Stimulated activated CD4-positive, alpha-beta T cell treated with anti-CD3 and anti-CD28 coated beads, Interleukin-4, amount 100 ng/mL, for 4 hours (primary cell): ENCODE measurements around the gene ZNF776.
"Not testable (repeated sequence)": the region's sequence is repeated elsewhere in the genome, so short reads cannot be mapped to it uniquely, and the experiment has no call there.

Experiments used
- DNase-seq, 2 experiments: peaks; one replicate each; pipeline ENCODE4 v3.0.0-alpha.2; 2020

The ZNF776 gene

GRCh38 chr19:57746580-57747471 is at the start of gene ZNF776:
ZNF776 (plus strand) TSS chr19:57746815; CDS start chr19:57747059, 244 bp downstream.
- DNase-seq: peak; percentile 63 to 83

- no peak for DNase-seq
Measured at GRCh38 chr19:57701625-57702024, 45.0 kb upstream of the ZNF776 start.

GRCh38 chr19:57706346-57706745 is 40.3 kb upstream of the ZNF776 start:
- no peak for DNase-seq

GRCh38 chr19:57708641-57709361 is 37.8 kb upstream of the ZNF776 start, which contains the start of gene ZNF154:
ZNF154 (minus strand) TSS chr19:57709204; CDS start chr19:57708971, 233 bp downstream.
- DNase-seq: peak; percentile 6 to 28

GRCh38 chr19:57709616-57710015 is 37.0 kb upstream of the ZNF776 start:
- no peak for DNase-seq

- DNase-seq: no peak
Measured at GRCh38 chr19:57712222-57712621, 34.4 kb upstream of the ZNF776 start.

- DNase-seq: no peak
Measured at GRCh38 chr19:57719424-57719823, 27.2 kb upstream of the ZNF776 start.

- DNase-seq: no peak
Measured at GRCh38 chr19:57719901-57720519, 26.6 kb upstream of the ZNF776 start.

- no peak for DNase-seq
Measured at GRCh38 chr19:57720878-57721277, 25.7 kb upstream of the ZNF776 start.

- DNase-seq: peak; percentile 23 to 27
Measured at GRCh38 chr19:57738320-57738719, 8.3 kb upstream of the ZNF776 start.

GRCh38 chr19:57738770-57739169 is 7.8 kb upstream of the ZNF776 start:
- not testable (repeated sequence) for DNase-seq

- DNase-seq: no peak
Measured at GRCh38 chr19:57747472-57747807, 825 bp downstream of the ZNF776 start.

GRCh38 chr19:57748029-57748428 is 1.4 kb downstream of the ZNF776 start:
- DNase-seq: no peak

GRCh38 chr19:57754091-57754673 is 7.6 kb downstream of the ZNF776 start:
- DNase-seq: no peak

- DNase-seq: no peak
Measured at GRCh38 chr19:57755031-57755430, 8.4 kb downstream of the ZNF776 start.

GRCh38 chr19:57757941-57758340 is 11.3 kb downstream of the ZNF776 start:
- DNase-seq: no peak

GRCh38 chr19:57759096-57759495 is 12.5 kb downstream of the ZNF776 start:
- DNase-seq: no peak

- DNase-seq: peak; percentile 75 to 84
Measured at GRCh38 chr19:57769345-57770131, 22.9 kb downstream of the ZNF776 start, which contains the start of gene ZNF586. ZNF586 (plus strand) TSS chr19:57769676; CDS start chr19:57769843, 167 bp downstream.

GRCh38 chr19:57771417-57771816 is 24.8 kb downstream of the ZNF776 start:
- DNase-seq: no peak

GRCh38 chr19:57773488-57773887 is 26.9 kb downstream of the ZNF776 start:
- DNase-seq: no peak

- no peak for DNase-seq
Measured at GRCh38 chr19:57776764-57777296, 30.2 kb downstream of the ZNF776 start.

- DNase-seq: no peak
Measured at GRCh38 chr19:57778336-57778735, 31.7 kb downstream of the ZNF776 start.
